GM12891 (cell line): ENCODE data around the gene TRIM75.
"Not testable (repeated sequence)": the region's sequence is repeated elsewhere in the genome, so short reads cannot be mapped to it uniquely, and the experiment has no call there.

Experiments used
- DNase-seq: peaks from one replicate; pipeline ENCODE4 v3.0.0; 2011; ENCODE audit warnings: low spot score; ENCODE audit not compliant: insufficient read length
- FAIRE-seq: peaks from 2 replicates; lab custom pipeline; 2011; peaks lifted over from hg19 to GRCh38; lab: Jason Lieb, UNC
- PAX5 ChIP-seq: IDR thresholded peaks from 2 replicates; pipeline ENCODE4 v1.6.1; 2011; ENCODE audit warnings: low read length, moderate library complexity, mild to moderate bottlenecking; ENCODE audit not compliant: insufficient read depth, severe bottlenecking
- POLR2A ChIP-seq: IDR thresholded peaks from 2 replicates; pipeline ENCODE4 v1.6.1; 2011; ENCODE audit warnings: low read depth, low read length, control low read depth
- POLR2AphosphoS5 ChIP-seq: IDR thresholded peaks from 2 replicates; pipeline ENCODE4 v1.6.1; 2011; ENCODE audit warnings: low read depth, low read length, control low read depth
- POU2F2 ChIP-seq: IDR thresholded peaks from 2 replicates; pipeline ENCODE4 v1.6.1; 2011; ENCODE audit warnings: low read depth, mild to moderate bottlenecking, control low read depth, low read length, moderate library complexity
- SPI1 ChIP-seq: IDR thresholded peaks from 2 replicates; pipeline ENCODE4 v1.6.1; 2011; ENCODE audit warnings: low read depth, low read length, control low read depth
- TAF1 ChIP-seq: IDR thresholded peaks from 2 replicates; pipeline ENCODE4 v1.6.1; 2011; ENCODE audit warnings: low read depth, low read length, control low read depth

Gene TRIM75

DNA sequence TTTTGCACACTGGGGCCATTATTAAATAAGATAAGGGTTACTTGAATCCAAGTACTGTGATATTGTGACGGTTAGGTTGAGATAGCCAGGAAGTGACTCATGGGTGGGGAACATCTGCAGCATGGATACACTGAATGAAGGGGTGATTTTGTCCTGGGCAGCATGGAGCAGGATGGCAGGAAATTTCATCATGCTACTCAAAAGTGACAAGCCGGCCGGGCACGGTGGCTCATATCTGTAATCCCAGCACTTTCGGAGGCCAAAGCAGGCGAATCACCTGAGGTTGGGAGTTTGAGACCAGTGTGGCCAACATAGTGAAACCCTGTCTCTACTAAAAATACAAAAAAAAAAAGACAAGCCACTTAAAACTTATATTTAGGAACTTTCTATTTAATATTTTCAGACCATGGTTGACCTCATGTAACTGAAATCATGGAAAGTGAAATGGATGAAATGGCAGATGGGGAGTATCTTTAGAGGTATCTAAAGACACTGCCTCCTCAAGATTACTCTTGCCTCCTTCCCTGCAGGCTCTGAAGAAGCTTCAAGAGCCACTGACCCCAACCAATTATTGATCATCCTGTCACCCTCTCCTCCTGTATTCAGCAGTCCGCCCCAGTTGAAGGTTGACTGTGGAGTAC is 25.8 kb upstream of the TRIM75 start:
- FAIRE-seq (no peak), DNase-seq (no peak)
- TF ChIP-seq POLR2AphosphoS5, result no peak
- no peak for TF ChIP-seq PAX5
- TF ChIP-seq TAF1, result no peak
- TF ChIP-seq POLR2A, result no peak
- TF ChIP-seq SPI1, result no peak
- no peak for TF ChIP-seq POU2F2

GRCh38 chr4:165031436-165032211 is 22.0 kb upstream of the TRIM75 start, which contains the start of gene TRIM60:
TSS of gene TRIM60 (plus strand) at chr4:165031999. CDS start at chr4:165040073, 8,074 bp downstream.
- no peak for DNase-seq
- no peak for FAIRE-seq
- TF ChIP-seq POU2F2, result no peak
- TF ChIP-seq PAX5, result no peak
- no peak for TF ChIP-seq POLR2AphosphoS5
- TF ChIP-seq TAF1, result no peak
- no peak for TF ChIP-seq SPI1
- TF ChIP-seq POLR2A, result no peak

DNA sequence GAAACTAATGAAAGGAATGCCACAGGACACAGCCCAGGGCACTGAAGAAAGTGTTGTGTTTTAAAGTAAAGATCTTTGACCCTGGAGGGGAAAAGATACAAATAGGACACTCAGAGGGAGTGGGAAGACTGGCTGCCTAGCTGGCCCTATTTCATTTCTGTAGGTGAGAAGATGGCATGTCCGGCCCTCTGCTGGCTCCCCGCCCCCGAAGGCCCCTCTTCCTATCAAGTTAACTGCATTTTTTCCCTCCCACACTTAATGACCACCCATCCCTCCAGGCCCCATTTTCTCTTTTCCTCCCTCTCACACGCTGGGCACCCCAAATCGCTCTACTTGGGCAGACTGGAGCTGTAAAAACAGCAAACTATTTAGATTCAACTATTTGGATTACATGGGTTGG is 5.5 kb upstream of the TRIM75 start:
- TF ChIP-seq POLR2AphosphoS5 (no peak), TAF1 (no peak), PAX5 (no peak), POU2F2 (no peak), POLR2A (no peak), SPI1 (no peak)
- DNase-seq (no peak), FAIRE-seq (no peak)

- no peak for TF ChIP-seq PAX5
- no peak for TF ChIP-seq POLR2AphosphoS5
- TF ChIP-seq POLR2A, result no peak
- TF ChIP-seq POU2F2, result no peak
- no peak for TF ChIP-seq SPI1
- TF ChIP-seq TAF1, result no peak
- FAIRE-seq, result no peak
- no peak for DNase-seq
These were observed 1.0 kb upstream of the TRIM75 start for GRCh38 chr4:165052627-165053026.

GRCh38 chr4:165055601-165056000 is 1.9 kb downstream of the TRIM75 start:
- FAIRE-seq (no peak), DNase-seq (no peak)
- no peak for TF ChIP-seq PAX5
- no peak for TF ChIP-seq POLR2AphosphoS5
- TF ChIP-seq POU2F2, result no peak
- no peak for TF ChIP-seq SPI1
- no peak for TF ChIP-seq POLR2A
- no peak for TF ChIP-seq TAF1

- TF ChIP-seq TAF1 (no peak), PAX5 (no peak), POU2F2 (no peak), POLR2AphosphoS5 (no peak), SPI1 (no peak), POLR2A (no peak)
- DNase-seq (no peak), FAIRE-seq (no peak)
These were observed 5.0 kb downstream of the TRIM75 start for GRCh38 chr4:165058666-165059065.

DNA sequence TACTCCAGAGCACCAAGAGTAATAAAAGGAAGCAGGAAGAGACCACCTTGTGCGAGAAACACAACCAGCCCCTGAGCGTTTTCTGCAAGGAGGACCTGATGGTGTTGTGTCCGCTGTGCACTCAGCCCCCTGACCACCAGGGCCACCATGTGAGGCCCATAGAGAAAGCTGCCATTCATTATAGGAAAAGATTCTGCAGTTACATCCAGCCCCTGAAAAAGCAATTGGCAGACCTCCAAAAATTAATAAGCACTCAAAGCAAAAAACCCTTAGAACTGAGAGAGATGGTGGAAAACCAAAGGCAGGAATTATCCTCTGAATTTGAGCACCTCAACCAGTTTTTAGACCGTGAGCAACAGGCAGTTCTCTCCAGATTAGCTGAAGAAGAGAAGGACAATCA is 5.7 kb downstream of the TRIM75 start:
- TF ChIP-seq POU2F2, result no peak
- no peak for FAIRE-seq
- DNase-seq, result no peak

GRCh38 chr4:165060938-165061337 is 7.3 kb downstream of the TRIM75 start:
- no peak for TF ChIP-seq POLR2A
- no peak for TF ChIP-seq POU2F2
- no peak for TF ChIP-seq PAX5
- no peak for TF ChIP-seq TAF1
- TF ChIP-seq SPI1, result no peak
- TF ChIP-seq POLR2AphosphoS5, result no peak
- FAIRE-seq (no peak), DNase-seq (no peak)

DNA sequence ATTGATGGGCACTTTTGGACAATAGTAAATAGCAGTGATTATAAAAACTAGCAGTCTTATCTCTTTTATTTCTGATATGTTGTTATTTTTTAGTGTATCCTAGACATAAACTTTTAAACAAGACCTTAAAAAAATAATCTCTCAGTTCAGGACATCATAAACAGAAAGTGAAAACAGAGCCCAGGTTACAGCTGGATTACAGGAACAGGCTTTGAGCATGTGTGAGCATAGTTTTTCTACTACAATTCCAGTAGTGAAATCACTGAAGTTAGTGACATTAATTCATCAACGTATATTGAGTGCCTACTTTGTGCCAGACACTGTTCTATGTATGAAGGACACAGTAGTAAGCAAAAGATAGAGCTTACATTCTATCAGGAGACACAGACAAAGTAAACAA is 16.9 kb downstream of the TRIM75 start:
- TF ChIP-seq PAX5 (no peak), SPI1 (no peak), POLR2AphosphoS5 (no peak)
- DNase-seq (no peak), FAIRE-seq (no peak)

DNA sequence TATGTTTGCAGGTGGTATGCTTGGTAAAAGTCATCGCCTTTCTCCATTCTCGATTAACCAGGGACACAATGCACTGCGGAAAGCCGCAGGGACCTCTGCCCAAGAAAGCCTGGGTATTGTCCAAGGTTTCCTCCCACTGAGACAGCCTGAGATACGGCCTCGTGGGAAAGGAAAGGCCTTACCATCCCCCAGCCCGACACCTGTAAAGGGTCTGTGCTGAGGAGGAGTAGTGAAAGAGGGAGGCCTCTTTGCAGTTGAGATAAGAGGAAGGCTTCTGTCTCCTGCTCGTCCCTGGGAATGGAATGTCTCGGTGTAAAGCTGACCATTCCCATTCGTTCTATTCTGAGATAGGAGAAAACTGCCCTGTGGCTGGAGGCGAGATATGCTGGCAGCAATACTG is 19.7 kb downstream of the TRIM75 start:
- FAIRE-seq, DNase-seq: not testable (repeated sequence)
